SK-N-SH (cell line): ENCODE results near the gene LRRN4.

Experiments used
- EP300 ChIP-seq, 2 experiments: IDR thresholded peaks; 2 replicates each; pipeline versions ENCODE4 v1.4.0 to v1.6.1; 2012; ENCODE audit warnings: borderline replicate concordance in 1 of 2, low read depth in 1 of 2, low read length in 1 of 2
- FOXM1 ChIP-seq: IDR thresholded peaks from 2 replicates; pipeline ENCODE4 v1.4.0; 2012; ENCODE audit warnings: low read depth, mild to moderate bottlenecking
- GABPA ChIP-seq: IDR thresholded peaks from 2 replicates; pipeline ENCODE4 v1.4.0; 2012; ENCODE audit warnings: low read depth, mild to moderate bottlenecking
- GATA2 ChIP-seq: sonication (generic); formaldehyde crosslinking; IDR thresholded peaks from 2 replicates; pipeline ENCODE4 v1.5.0; 2020; ENCODE audit warnings: mild to moderate bottlenecking, missing genetic modification reagents
- JUND ChIP-seq: IDR thresholded peaks from 2 replicates; pipeline ENCODE4 v1.4.0; 2012
- MEF2A ChIP-seq: IDR thresholded peaks from 2 replicates; pipeline ENCODE4 v1.4.0; 2012; ENCODE audit warnings: low read depth, borderline replicate concordance
- MXI1 ChIP-seq: IDR thresholded peaks from 2 replicates; pipeline ENCODE4 v1.6.1; 2012; ENCODE audit warnings: mild to moderate bottlenecking, low read depth, low read length, improper control_type of control experiment
- NRF1 ChIP-seq: IDR thresholded peaks from 2 replicates; pipeline ENCODE4 v1.6.1; 2012; ENCODE audit warnings: low read depth, mild to moderate bottlenecking, low read length
- POLR2AphosphoS5 ChIP-seq: IDR thresholded peaks from 2 replicates; pipeline ENCODE4 v1.6.1; 2012; ENCODE audit warnings: low read depth, low read length
- RFX5 ChIP-seq: IDR thresholded peaks from 2 replicates; pipeline ENCODE4 v1.6.1; 2012; ENCODE audit warnings: mild to moderate bottlenecking, improper control_type of control experiment, low read length
- TF ChIP-seq, protein P1 (sequence below): fragments of 200-600 bp; sonication (generic); IDR thresholded peaks from 2 replicates; pipeline ENCODE4 v1.6.1; 2017; ENCODE audit warnings: antibody characterized with exemption, mild to moderate bottlenecking, moderate library complexity
- TF ChIP-seq, protein P2 (sequence below): IDR thresholded peaks from 2 replicates; pipeline ENCODE4 v1.6.1; 2012; ENCODE audit warnings: mild to moderate bottlenecking, low read depth, low read length, moderate library complexity

DNA sequence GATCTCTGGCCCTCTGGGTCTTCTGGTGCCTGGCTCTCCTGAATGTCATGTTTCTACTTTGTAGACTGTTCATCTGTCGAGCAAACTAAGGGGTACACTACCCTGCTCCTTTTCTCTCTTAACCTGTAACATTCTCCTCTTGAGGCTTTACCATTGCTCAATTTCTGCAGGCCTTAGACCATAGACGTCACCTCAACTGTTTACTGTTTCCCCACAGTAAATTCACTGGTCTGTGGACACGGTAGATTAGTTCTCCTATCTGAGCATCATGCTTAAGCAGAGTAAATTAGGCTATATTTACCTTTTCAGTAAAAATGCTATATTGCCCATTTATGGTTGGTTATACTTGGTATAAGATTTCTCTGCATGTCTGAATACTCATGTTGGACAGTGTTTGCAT is 62.9 kb downstream of the LRRN4 start:
- no peak for TF ChIP-seq GABPA
- no peak for TF ChIP-seq POLR2AphosphoS5
- no peak for TF ChIP-seq EP300 (IDR thresholded peaks at IDR 0.05; ENCODE audit: borderline replicate concordance in 1 of 2, low read depth in 1 of 2, low read length in 1 of 2)
- TF ChIP-seq JUND = no peak
- TF ChIP-seq, protein P1, sequence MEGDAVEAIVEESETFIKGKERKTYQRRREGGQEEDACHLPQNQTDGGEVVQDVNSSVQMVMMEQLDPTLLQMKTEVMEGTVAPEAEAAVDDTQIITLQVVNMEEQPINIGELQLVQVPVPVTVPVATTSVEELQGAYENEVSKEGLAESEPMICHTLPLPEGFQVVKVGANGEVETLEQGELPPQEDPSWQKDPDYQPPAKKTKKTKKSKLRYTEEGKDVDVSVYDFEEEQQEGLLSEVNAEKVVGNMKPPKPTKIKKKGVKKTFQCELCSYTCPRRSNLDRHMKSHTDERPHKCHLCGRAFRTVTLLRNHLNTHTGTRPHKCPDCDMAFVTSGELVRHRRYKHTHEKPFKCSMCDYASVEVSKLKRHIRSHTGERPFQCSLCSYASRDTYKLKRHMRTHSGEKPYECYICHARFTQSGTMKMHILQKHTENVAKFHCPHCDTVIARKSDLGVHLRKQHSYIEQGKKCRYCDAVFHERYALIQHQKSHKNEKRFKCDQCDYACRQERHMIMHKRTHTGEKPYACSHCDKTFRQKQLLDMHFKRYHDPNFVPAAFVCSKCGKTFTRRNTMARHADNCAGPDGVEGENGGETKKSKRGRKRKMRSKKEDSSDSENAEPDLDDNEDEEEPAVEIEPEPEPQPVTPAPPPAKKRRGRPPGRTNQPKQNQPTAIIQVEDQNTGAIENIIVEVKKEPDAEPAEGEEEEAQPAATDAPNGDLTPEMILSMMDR = no peak
- TF ChIP-seq GATA2 (CRISPR knock-in tag) = no peak
- TF ChIP-seq, protein P2, sequence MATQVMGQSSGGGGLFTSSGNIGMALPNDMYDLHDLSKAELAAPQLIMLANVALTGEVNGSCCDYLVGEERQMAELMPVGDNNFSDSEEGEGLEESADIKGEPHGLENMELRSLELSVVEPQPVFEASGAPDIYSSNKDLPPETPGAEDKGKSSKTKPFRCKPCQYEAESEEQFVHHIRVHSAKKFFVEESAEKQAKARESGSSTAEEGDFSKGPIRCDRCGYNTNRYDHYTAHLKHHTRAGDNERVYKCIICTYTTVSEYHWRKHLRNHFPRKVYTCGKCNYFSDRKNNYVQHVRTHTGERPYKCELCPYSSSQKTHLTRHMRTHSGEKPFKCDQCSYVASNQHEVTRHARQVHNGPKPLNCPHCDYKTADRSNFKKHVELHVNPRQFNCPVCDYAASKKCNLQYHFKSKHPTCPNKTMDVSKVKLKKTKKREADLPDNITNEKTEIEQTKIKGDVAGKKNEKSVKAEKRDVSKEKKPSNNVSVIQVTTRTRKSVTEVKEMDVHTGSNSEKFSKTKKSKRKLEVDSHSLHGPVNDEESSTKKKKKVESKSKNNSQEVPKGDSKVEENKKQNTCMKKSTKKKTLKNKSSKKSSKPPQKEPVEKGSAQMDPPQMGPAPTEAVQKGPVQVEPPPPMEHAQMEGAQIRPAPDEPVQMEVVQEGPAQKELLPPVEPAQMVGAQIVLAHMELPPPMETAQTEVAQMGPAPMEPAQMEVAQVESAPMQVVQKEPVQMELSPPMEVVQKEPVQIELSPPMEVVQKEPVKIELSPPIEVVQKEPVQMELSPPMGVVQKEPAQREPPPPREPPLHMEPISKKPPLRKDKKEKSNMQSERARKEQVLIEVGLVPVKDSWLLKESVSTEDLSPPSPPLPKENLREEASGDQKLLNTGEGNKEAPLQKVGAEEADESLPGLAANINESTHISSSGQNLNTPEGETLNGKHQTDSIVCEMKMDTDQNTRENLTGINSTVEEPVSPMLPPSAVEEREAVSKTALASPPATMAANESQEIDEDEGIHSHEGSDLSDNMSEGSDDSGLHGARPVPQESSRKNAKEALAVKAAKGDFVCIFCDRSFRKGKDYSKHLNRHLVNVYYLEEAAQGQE = no peak
- TF ChIP-seq NRF1 = no peak
- TF ChIP-seq FOXM1 = no peak
- TF ChIP-seq MEF2A = no peak
- TF ChIP-seq RFX5 = no peak
- TF ChIP-seq MXI1 = no peak
